Ascending aorta (tissue), 2 donors: ENCODE results near the gene DNAAF8. TPM values are rescaled to one million over a fixed set of nuclear protein-coding genes. Genes with fewer than 3 reads are reported as not detected.

ENCODE experiments used
- DNase-seq, 2 donors: peaks; one replicate each; pipeline ENCODE4 v3.0.0-alpha.2; 2019; ENCODE audit warnings: low spot score in 2 of 2
- H3K27ac ChIP-seq, 2 donors: fragments of 200-600 bp; sonication (generic); one replicate each; pipeline ENCODE4 v1.5.1; 2016 to 2017; ENCODE audit warnings: mild to moderate bottlenecking in 1 of 2
- H3K27me3 ChIP-seq: fragments of 200-600 bp; sonication (generic); one replicate; pipeline ENCODE4 v1.5.1; 2017
- H3K36me3 ChIP-seq, 2 donors: fragments of 200-600 bp; sonication (generic); one replicate each; pipeline ENCODE4 v1.5.1; 2016
- H3K4me1 ChIP-seq, 2 donors: fragments of 200-600 bp; sonication (generic); one replicate each; pipeline ENCODE4 v1.5.1; 2016 to 2017; ENCODE audit warnings: mild to moderate bottlenecking in 1 of 2
- H3K4me3 ChIP-seq, 2 donors: fragments of 200-600 bp; sonication (generic); one replicate each; pipeline ENCODE4 v1.5.1; 2016 to 2017; ENCODE audit warnings: mild to moderate bottlenecking in 1 of 2
- H3K9me3 ChIP-seq, 2 donors: fragments of 200-600 bp; sonication (generic); one replicate each; pipeline ENCODE4 v1.5.1; 2016
- intact Hi-C: fragments of 100-400 bp; cut with DNase I; formaldehyde crosslinking; loops from one replicate; pipeline ENCODE4 v1.15.1; 2023
- total RNA-seq: library from RNA; depleted of rRNA; stranded (reverse); fragments of >200 nt; gene quantifications from one replicate; pipeline ENCODE4 v1.1.0, GENCODE V29; 2016
- TF ChIP-seq, protein P1 (sequence below), 3 experiments: fragments of 200-600 bp in 2 of 3; fragments of 450-650 bp in 1 of 3; sonication (generic) in 2 of 3; IDR thresholded peaks; one replicate each; pipeline ENCODE4 v1.5.1; 2016 to 2019; ENCODE audit warnings: antibody characterized with exemption in 3 of 3, mild to moderate bottlenecking in 1 of 3, moderate library complexity in 1 of 3

The DNAAF8 gene
- total RNA-seq, 1 donor from 2014 or later, result not detected

DNA sequence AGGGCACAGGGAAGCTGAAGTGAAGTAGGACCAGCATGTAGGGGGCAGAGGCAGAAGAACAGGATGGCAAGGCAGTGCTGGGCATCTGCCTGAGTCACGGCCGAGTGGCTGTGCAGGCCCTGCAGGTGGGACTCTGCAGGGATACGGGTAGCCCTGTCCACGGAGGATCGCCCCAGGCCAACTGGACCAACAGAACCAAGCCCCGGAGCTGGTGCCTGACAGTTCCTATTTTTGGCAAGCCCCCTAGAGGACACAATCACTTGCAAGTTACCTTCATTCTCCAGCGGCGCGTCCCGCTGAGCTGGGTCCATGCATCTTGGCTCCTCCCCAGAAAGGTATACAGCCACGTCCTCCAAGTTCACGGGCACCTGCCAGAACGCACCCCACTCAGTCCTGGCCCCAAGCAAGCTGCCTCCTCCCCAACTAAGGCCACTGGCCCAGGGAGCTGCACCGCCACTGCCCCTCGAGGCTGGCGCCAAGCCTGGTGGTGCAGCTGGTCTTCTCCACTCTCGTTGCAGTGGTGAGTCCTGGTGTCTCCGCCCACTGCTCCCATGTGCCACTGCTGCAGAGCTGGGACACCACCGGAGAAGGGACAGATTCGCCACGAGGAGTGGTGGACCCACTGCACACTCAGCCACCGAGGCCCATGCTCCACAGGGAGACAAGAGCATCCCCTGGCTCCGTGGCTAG lies 26.0 kb downstream of the DNAAF8 start:
- TF ChIP-seq, protein P1, sequence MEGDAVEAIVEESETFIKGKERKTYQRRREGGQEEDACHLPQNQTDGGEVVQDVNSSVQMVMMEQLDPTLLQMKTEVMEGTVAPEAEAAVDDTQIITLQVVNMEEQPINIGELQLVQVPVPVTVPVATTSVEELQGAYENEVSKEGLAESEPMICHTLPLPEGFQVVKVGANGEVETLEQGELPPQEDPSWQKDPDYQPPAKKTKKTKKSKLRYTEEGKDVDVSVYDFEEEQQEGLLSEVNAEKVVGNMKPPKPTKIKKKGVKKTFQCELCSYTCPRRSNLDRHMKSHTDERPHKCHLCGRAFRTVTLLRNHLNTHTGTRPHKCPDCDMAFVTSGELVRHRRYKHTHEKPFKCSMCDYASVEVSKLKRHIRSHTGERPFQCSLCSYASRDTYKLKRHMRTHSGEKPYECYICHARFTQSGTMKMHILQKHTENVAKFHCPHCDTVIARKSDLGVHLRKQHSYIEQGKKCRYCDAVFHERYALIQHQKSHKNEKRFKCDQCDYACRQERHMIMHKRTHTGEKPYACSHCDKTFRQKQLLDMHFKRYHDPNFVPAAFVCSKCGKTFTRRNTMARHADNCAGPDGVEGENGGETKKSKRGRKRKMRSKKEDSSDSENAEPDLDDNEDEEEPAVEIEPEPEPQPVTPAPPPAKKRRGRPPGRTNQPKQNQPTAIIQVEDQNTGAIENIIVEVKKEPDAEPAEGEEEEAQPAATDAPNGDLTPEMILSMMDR (IDR thresholded peaks at IDR 0.05), result no peak
- Histone ChIP-seq H3K27ac (no peak overlapping the region), H3K27me3 (no peaks in the 10 kb centered on the region), H3K4me3 (no peak overlapping the region), H3K4me1 (peaks cover 0 to 2% of the 10 kb centered on the region in 2 donors), H3K36me3 (peaks cover 81 to 84% of the 10 kb centered on the region in 2 donors), H3K9me3 (no peaks in the 10 kb centered on the region)
- intact Hi-C loops, result no loop called here
- DNase-seq, result no peak

DNA sequence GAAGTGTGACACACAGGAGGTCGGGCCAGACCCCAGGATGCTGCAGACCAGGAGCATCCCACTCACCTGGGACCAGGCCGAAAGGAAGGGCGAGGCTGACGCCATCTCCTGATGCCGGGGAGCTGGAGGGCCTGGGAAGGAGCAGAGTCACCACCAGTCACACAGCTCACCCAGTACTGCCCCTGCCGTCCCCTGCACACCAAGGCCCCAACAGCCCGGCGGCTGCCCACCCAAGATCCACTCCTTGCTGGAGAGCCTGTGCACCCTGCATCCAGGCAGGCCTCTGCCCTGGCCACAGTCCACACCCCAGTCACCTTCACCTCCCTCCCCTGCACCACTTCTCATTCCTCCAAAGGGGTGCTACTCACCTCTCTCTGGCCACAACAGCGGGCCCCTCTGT lies 27.9 kb downstream of the DNAAF8 start:
- peaks cover 0 to 13% of the 10 kb centered on the region in 2 donors for H3K4me1 ChIP-seq
- intact Hi-C loops, result no loop called here
- no peaks in the 10 kb centered on the region for H3K9me3 ChIP-seq

DNA sequence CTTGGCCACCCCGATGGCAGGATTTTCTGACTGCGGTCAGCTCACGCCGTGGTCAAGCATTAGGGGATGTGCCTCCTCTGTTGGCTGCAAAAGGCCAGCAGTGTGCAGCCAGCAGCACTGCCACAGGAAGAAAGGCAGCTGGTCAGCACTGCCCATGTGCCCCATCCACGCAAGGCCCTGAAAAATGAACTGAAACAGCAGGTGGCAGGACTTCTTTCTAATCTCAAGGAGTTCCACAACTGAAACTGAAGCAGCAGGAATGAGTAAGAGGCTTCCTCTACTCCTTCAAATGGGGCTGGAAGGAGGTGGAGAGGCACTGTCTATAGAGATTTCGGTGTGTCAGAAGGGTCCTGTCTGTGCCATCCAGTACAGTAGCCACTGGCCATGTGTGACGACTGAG lies 29.5 kb downstream of the DNAAF8 start:
- peaks cover 48 to 54% of the 10 kb centered on the region in 2 donors for H3K36me3 ChIP-seq
- H3K4me1 ChIP-seq, result peaks cover 8 to 21% of the 10 kb centered on the region in 2 donors
- no peak overlapping the region for H3K27ac ChIP-seq

More for the DNA sequence above, 27.9 kb downstream of the DNAAF8 start:
- H3K27me3 ChIP-seq, result no peaks in the 10 kb centered on the region
- no peak overlapping the region for H3K4me3 ChIP-seq
- no peak for DNase-seq
- H3K36me3 ChIP-seq, result peaks cover 64 to 69% of the 10 kb centered on the region in 2 donors
- H3K27ac ChIP-seq, result no peak overlapping the region
- TF ChIP-seq, protein P1 (IDR thresholded peaks at IDR 0.05), result no peak

DNA sequence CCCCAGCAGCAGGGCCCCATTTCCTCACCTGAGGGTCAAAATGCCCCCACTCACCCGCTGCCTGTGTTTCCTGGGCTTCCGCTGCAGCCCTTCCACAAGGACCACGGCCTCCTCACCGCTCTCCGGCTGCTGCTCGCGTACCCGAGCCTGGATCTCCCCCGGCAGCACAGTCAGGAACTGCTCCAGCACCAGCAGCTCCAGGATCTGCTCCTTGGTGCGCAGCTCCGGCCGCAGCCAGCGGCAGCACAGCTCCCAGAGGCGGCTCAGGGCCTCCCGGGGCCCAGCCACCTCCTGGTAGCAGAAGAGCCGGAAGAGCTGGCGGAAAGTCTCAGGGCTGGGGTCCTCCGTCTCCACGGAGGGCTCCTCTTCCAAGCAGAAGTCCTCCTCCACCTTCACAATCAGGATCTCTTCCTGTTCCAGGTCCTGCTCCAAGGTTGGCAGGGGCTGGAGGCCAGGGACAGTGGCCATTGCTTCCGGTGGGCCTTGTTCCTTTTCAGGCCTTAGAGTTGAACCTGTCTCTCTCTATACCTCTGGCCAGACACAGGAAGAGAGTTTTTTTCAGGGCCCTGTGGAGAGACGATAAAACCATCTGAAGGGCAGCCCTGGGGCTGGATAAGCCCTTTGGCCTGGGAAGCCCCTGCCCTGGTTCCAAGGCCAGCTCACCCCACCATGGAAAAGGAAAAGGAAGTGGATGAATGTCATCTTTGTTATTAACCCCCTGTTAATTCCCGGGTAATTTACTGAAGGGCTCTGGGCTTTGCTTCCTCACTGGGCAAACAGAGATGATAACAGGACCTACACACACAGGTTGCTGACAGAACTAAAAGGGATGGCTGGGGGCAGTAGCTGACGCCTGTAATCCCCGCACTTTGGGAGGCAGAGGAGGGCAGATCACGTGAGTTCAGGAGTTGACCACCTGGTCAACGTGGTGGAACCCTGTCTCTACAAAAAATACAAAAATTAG lies 31.5 kb downstream of the DNAAF8 start:
- no peak for DNase-seq
- Histone ChIP-seq H3K27me3 (no peaks in the 10 kb centered on the region), H3K9me3 (no peaks in the 10 kb centered on the region), H3K27ac (peak overlapping the region in 1 of 2 donors; percentile 83), H3K4me1 (peaks cover 8 to 23% of the 10 kb centered on the region in 2 donors), H3K36me3 (peaks cover 29 to 34% of the 10 kb centered on the region in 2 donors), H3K4me3 (peak overlapping the region; percentile 78 to 99)
- TF ChIP-seq, protein P1 (IDR thresholded peaks at IDR 0.05), result no peak
- intact Hi-C loops, result loop anchor here (2.0 to 5.0 kb wide), 2 partner anchors 149 to 332 kb away; partner anchors contain the start of gene EEF2KMT

More for the DNA sequence above, 29.5 kb downstream of the DNAAF8 start:
- Histone ChIP-seq H3K9me3 (no peaks in the 10 kb centered on the region), H3K27me3 (no peaks in the 10 kb centered on the region), H3K4me3 (no peak overlapping the region)
- DNase-seq, result no peak
- TF ChIP-seq, protein P1 (IDR thresholded peaks at IDR 0.05), result no peak
- intact Hi-C loops, result no loop called here

DNA sequence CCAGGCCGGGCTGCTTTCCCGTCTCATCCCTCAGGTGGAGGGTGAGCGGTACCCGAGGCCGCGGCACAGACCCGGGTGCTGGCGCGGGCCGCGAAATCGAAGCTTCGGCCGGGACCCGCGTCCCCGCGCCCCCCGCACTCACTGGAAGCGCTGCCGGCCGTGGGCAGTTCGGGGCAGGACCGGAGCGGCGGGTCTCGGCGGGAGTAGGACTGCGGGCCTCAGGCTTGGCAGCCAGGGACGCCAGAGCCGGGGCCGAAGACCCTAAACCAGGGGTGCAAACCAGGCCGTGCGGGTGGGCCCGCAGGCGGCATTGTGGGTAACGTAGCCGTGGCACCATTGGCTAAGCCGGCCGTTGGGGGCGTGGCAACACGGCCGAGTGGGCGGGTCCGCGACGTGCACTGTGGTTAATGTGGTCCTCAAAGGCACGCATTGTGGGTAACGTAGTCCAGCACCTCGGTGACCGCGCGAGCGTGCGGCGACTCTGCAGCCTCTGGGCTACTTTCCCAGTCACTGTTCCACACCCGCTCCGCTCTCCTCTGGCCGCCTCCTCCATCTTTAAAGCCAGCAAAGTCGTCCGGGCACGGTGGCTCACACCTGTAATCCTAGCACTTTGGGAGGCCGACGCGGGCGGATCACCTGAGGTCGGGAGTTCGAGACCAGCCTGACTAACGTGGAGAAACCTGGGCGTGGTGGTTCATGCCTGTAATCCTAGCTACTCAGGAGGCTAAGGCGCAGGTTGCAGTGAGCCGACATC lies 32.7 kb downstream of the DNAAF8 start, which contains the start of gene ZNF500:
ZNF500 (minus strand) TSS at position 288 of the 754 bp plus-strand sequence. CDS start 1,184 bp downstream, outside the sequence.
- Histone ChIP-seq H3K4me3 (peak within 1 kb of the TSS; percentile 78 to 99), H3K4me1 (peaks cover 8 to 23% of the 10 kb centered on the region in 2 donors), H3K9me3 (no peaks in the 10 kb centered on the region)

More for the DNA sequence above, 32.7 kb downstream of the DNAAF8 start, which contains the start of gene ZNF500:
- Histone ChIP-seq H3K27me3 (no peaks in the 10 kb centered on the region), H3K27ac (peak within 1 kb of the TSS; percentile 77 to 83), H3K36me3 (peaks cover 19 to 24% of the 10 kb centered on the region in 2 donors)
- peak; percentile 94 to 99 for DNase-seq
- intact Hi-C loops, result loop anchor here (2.0 to 5.0 kb wide), 2 partner anchors 150 to 330 kb away; partner anchors contain the start of gene EEF2KMT
- TF ChIP-seq, protein P1 (IDR thresholded peaks at IDR 0.05), result no peak
